Esophagus muscularis mucosa (tissue), 4 donors: ENCODE results near the gene UBL7. TPM values are rescaled to one million over a fixed set of nuclear protein-coding genes. Genes with fewer than 3 reads are reported as not detected.

ENCODE experiments used
- DNase-seq: peaks from one replicate; pipeline ENCODE4 v3.0.0-alpha.2; 2017; ENCODE audit errors: extremely low spot score
- H3K27ac ChIP-seq, 4 donors: fragments of 200-600 bp; sonication (generic); replicated peaks in 1 of 4; 1 replicate in 3 of 4; 2 replicates in 1 of 4; pipeline ENCODE4 v1.5.1; 2016 to 2019; ENCODE audit warnings: mild to moderate bottlenecking in 1 of 4
- H3K27me3 ChIP-seq, 4 donors: fragments of 200-600 bp; sonication (generic); one replicate each; pipeline versions ENCODE4 v1.5.1 to v1.6.0; 2016 to 2019
- H3K36me3 ChIP-seq, 4 donors: fragments of 200-600 bp; sonication (generic); one replicate each; pipeline ENCODE4 v1.5.1; 2016 to 2019
- H3K4me1 ChIP-seq, 4 donors: fragments of 200-600 bp; sonication (generic); one replicate each; pipeline ENCODE4 v1.5.1; 2016 to 2019
- H3K4me3 ChIP-seq, 4 donors: fragments of 200-600 bp; sonication (generic); 1 replicate in 2 of 4; 2 replicates in 2 of 4; pipeline ENCODE4 v1.5.1; 2016 to 2019; ENCODE audit warnings: mild to moderate bottlenecking in 4 of 4, moderate library complexity in 1 of 4
- H3K9me3 ChIP-seq, 4 donors: fragments of 200-600 bp; sonication (generic); 1 replicate in 3 of 4; 2 replicates in 1 of 4; pipeline ENCODE4 v1.5.1; 2016 to 2019
- CTCF ChIP-seq, 3 experiments: fragments of 200-600 bp in 2 of 3; fragments of 450-650 bp in 1 of 3; sonication (generic) in 2 of 3; IDR thresholded peaks; one replicate each; pipeline ENCODE4 v1.5.1; 2017 to 2019; ENCODE audit warnings: antibody characterized with exemption in 3 of 3, mild to moderate bottlenecking in 2 of 3, moderate library complexity in 1 of 3
- EP300 ChIP-seq: sonication (generic); formaldehyde crosslinking; IDR thresholded peaks from one replicate; pipeline ENCODE4 v1.6.1; 2017; ENCODE audit warnings: antibody characterized with exemption
- POLR2A ChIP-seq: fragments of 450-650 bp; IDR thresholded peaks from one replicate; pipeline ENCODE4 v1.6.1; 2017; ENCODE audit warnings: antibody characterized with exemption, moderate library complexity, mild to moderate bottlenecking, low read depth
- POLR2AphosphoS5 ChIP-seq, 2 donors: sonication (generic); formaldehyde crosslinking; IDR thresholded peaks; one replicate each; pipeline ENCODE4 v1.6.1; 2017; ENCODE audit warnings: antibody characterized with exemption in 2 of 2
- WGBS: methylation state at CpG from one replicate; pipeline ENCODE4 v1.1.5; 2018; 5-methylcytosine and 5-hydroxymethylcytosine counted together
- intact Hi-C: fragments of 100-400 bp; cut with DNase I; formaldehyde crosslinking; loops from one replicate; pipeline ENCODE4 v1.15.1; 2023
- total RNA-seq, 4 donors: library from RNA; depleted of rRNA; stranded (reverse); fragments of >200 nt; gene quantifications; one replicate each; pipeline versions ENCODE4 v1.1.0 to v1.2.1, GENCODE V29; 2016

UBL7 gene
- total RNA-seq, 4 donors from 2014 or later, result 52.7 to 69.7 (median 60.5) TPM

DNA sequence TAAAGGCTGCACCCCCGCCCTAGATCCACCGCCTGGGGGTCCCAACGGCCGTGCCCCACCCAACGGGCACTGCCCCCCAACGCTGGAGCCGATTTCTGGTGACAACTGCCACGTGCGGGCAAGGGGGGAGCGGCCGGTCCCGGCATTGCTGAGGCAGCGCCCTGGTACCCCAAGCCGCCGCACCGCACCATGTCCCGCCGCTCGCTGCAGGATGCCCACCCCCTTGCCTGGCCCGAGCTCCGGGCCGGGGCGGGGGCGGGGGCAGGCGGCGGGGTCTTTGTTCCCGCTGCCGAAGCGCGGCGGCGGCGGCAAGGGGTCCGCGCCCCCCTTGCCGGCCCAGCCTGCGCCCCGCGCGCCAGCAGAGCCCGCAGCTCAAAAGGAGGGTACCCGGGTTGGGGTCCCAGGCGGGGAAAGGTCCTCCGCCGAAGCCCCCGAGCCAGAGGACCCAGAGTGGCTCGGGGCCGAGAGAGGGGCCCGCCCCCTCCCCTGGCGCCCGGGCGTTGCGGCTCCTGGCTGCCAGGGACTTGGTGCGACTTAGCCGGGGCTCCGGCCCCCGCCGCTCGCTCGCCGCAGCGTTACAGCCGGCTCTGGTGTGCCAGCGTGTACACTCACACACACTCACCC, 27.9 kb downstream of the UBL7 start:
- Histone ChIP-seq H3K36me3 (no peaks in the 10 kb centered on the region), H3K4me3 (peak overlapping the region; percentile 68 to 83 (median 74)), H3K27ac (peak overlapping the region; percentile 58 to 75 (median 61)), H3K4me1 (peaks cover 11 to 39% (median 27%) of the 10 kb centered on the region in 4 donors), H3K9me3 (no peaks in the 10 kb centered on the region), H3K27me3 (peaks cover 0 to 52% (median 19%) of the 10 kb centered on the region in 4 donors)
- no peak for DNase-seq
- no peak for TF ChIP-seq CTCF (IDR thresholded peaks at IDR 0.05)
- no peak for TF ChIP-seq POLR2A
- no peak for TF ChIP-seq EP300
- TF ChIP-seq POLR2AphosphoS5 (IDR thresholded peaks at IDR 0.05), result no peak
- intact Hi-C loops, result no loop called here
- 0% methylated on average over 12 of the region's 64 CpGs for WGBS

DNA sequence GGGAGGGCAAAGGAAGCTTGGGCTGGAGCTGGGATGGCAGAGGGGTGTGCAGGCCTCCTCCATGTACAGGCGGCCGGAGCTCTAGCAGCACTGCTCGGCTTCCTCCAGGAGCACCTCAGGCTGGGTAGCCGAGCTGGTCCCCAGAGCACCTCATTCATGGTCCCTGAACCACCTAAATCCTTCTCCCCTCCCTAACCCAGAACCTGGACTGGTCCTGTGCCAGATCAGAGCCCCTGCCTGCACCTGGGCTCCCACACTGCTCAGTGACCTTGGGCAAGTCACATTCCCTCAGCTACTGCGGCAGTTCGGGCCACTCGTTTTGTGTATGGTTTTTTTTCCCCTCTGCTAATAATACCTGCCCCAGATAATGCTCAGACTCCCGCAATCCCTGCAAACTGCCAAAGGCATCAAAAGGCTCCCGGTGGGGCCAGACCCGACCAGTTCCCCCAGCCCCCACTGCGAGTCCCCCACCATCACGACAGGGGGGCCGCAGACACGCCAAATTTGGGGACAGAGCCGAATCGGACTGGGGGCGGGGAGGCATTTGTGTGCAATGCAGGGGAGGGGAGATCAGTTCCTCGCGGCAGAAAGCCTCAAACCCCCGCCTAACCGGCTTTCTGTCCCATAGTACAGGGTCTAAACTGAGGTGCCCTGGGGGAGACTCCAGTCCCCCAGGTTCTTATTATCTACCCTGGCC, 28.5 kb downstream of the UBL7 start:
- Histone ChIP-seq H3K4me1 (peaks cover 11 to 43% (median 27%) of the 10 kb centered on the region in 4 donors), H3K9me3 (no peaks in the 10 kb centered on the region), H3K4me3 (peak overlapping the region; percentile 68 to 83 (median 74)), H3K27ac (peak overlapping the region in 2 of 4 donors; percentile 58 to 59), H3K36me3 (no peaks in the 10 kb centered on the region), H3K27me3 (peaks cover 0 to 59% (median 19%) of the 10 kb centered on the region in 4 donors)
- intact Hi-C loops, result no loop called here
- WGBS, result 32% methylated on average over 18 of the region's 21 CpGs
- no peak for DNase-seq
- TF ChIP-seq EP300, result no peak
- TF ChIP-seq POLR2A, result no peak
- TF ChIP-seq CTCF (IDR thresholded peaks at IDR 0.05), result no peak

GRCh38 chr15:74431645-74432044, 29.3 kb downstream of the UBL7 start:
- DNase-seq, result no peak
- H3K9me3 ChIP-seq, result no peaks in the 10 kb centered on the region
- no peak overlapping the region for H3K27ac ChIP-seq
- H3K27me3 ChIP-seq, result peaks cover 0 to 59% (median 19%) of the 10 kb centered on the region in 4 donors
- WGBS, result 93% methylated on average over 6 of the region's 8 CpGs
- intact Hi-C loops, result no loop called here
- no peaks in the 10 kb centered on the region for H3K36me3 ChIP-seq
- TF ChIP-seq POLR2AphosphoS5 (IDR thresholded peaks at IDR 0.05) (no peak), EP300 (no peak), CTCF (IDR thresholded peaks at IDR 0.05) (no peak), POLR2A (no peak)
- H3K4me1 ChIP-seq, result peaks cover 11 to 43% (median 27%) of the 10 kb centered on the region in 4 donors
- no peak overlapping the region for H3K4me3 ChIP-seq

- TF ChIP-seq CTCF (IDR thresholded peaks at IDR 0.05) (no peak), POLR2A (no peak), POLR2AphosphoS5 (IDR thresholded peaks at IDR 0.05) (no peak), EP300 (no peak)
- H3K4me1 ChIP-seq, result peaks cover 11 to 43% (median 27%) of the 10 kb centered on the region in 4 donors
- H3K9me3 ChIP-seq, result no peaks in the 10 kb centered on the region
- H3K27me3 ChIP-seq, result peaks cover 0 to 59% (median 19%) of the 10 kb centered on the region in 4 donors
- H3K4me3 ChIP-seq, result no peak overlapping the region
- 100% methylated on average over 1 of the region's 1 CpG for WGBS
- H3K36me3 ChIP-seq, result no peaks in the 10 kb centered on the region
- intact Hi-C loops, result no loop called here
- no peak for DNase-seq
- H3K27ac ChIP-seq, result no peak overlapping the region
These were observed 29.8 kb downstream of the UBL7 start for GRCh38 chr15:74431116-74431515.
